OCI-LY7 (cell line): ENCODE measurements around the gene OTUD6A. TPM values are rescaled to one million over a fixed set of nuclear protein-coding genes. Genes with fewer than 3 reads are reported as not detected.

Experiments
- BruUV-seq: library from RNA; stranded (reverse); fragments of 400-500 nt; replicated peaks from 2 replicates; lab custom pipeline; 2021; lab: Mats Ljungman, UMichigan
- CTCF ChIA-PET: fragments of 300-600 bp; sonication (Branson Sonifier 250); formaldehyde crosslinking; loops from one replicate; lab custom pipeline; 2022; ENCODE audit warnings: antibody characterized with exemption; ENCODE audit not compliant: unreplicated experiment; lab: Charles Lee
- POLR2A ChIA-PET: fragments of 300-600 bp; sonication (Branson Sonifier 250); formaldehyde crosslinking; loops from one replicate; lab custom pipeline; 2022; ENCODE audit warnings: antibody characterized with exemption; lab: Charles Lee
- DNase-seq: peaks from one replicate; pipeline ENCODE4 v3.0.0-alpha.2; 2015; ENCODE audit warnings: low spot score
- H2AFZ ChIP-seq: fragments of 200-600 bp; sonication (generic), shearing (Covaris generic); 2 replicates; pipeline ENCODE4 v1.6.1; 2014; ENCODE audit warnings: mild to moderate bottlenecking, antibody characterized with exemption, low read length, moderate library complexity
- H3K27ac ChIP-seq: fragments of 200-600 bp; sonication (generic); 2 replicates; pipeline ENCODE4 v1.5.1; 2014; ENCODE audit warnings: mixed run types, low read depth, mild to moderate bottlenecking, moderate library complexity, low read length, inconsistent platforms; ENCODE audit not compliant: poor library complexity, severe bottlenecking
- H3K36me3 ChIP-seq: fragments of 200-600 bp; sonication (generic); 2 replicates; pipeline ENCODE4 v1.6.1; 2014; ENCODE audit warnings: mild to moderate bottlenecking, antibody characterized with exemption, low read length, moderate library complexity, mixed read lengths; ENCODE audit not compliant: insufficient read depth
- H3K4me1 ChIP-seq: fragments of 200-600 bp; sonication (generic); 2 replicates; pipeline ENCODE4 v1.5.1; 2014; ENCODE audit warnings: mild to moderate bottlenecking, low read length; ENCODE audit not compliant: insufficient read depth, poor library complexity, severe bottlenecking
- H3K4me2 ChIP-seq: fragments of 200-600 bp; sonication (generic); 2 replicates; pipeline ENCODE4 v1.6.1; 2014; ENCODE audit warnings: mild to moderate bottlenecking, low read length
- H3K4me3 ChIP-seq: fragments of 200-600 bp; sonication (generic); 2 replicates; pipeline ENCODE4 v1.5.1; 2014; ENCODE audit warnings: mild to moderate bottlenecking, low read depth, low read length; ENCODE audit not compliant: poor library complexity, severe bottlenecking
- H3K79me2 ChIP-seq: fragments of 200-600 bp; sonication (generic); 2 replicates; pipeline ENCODE4 v1.6.1; 2016; ENCODE audit warnings: low read depth, mild to moderate bottlenecking, low read length, moderate library complexity, mixed read lengths; ENCODE audit not compliant: insufficient read depth
- H3K9me2 ChIP-seq: fragments of 200-600 bp; sonication (generic); 2 replicates; pipeline ENCODE4 v1.6.1; 2016; ENCODE audit warnings: mild to moderate bottlenecking, low read length, mixed read lengths; ENCODE audit not compliant: insufficient read depth
- H3K9me3 ChIP-seq: fragments of 200-600 bp; sonication (generic); 2 replicates; pipeline ENCODE4 v1.6.1; 2014; ENCODE audit warnings: mild to moderate bottlenecking, mixed run types, low read length, mixed read lengths
- H4K20me1 ChIP-seq: fragments of 200-600 bp; sonication (generic); 2 replicates; pipeline ENCODE4 v1.6.1; 2014; ENCODE audit warnings: mild to moderate bottlenecking, antibody characterized with exemption, low read length, moderate library complexity, mixed read lengths; ENCODE audit not compliant: insufficient read depth
- CTCF ChIP-seq: fragments of 200-600 bp; sonication (generic); conservative IDR thresholded peaks from 2 replicates; pipeline ENCODE4 v1.5.1; 2014; ENCODE audit warnings: mild to moderate bottlenecking, antibody characterized with exemption, low read length, moderate library complexity, mixed read lengths
- EZH2phosphoT487 ChIP-seq: fragments of 200-600 bp; sonication (generic); IDR thresholded peaks from 2 replicates; pipeline ENCODE4 v1.6.1; 2018; ENCODE audit warnings: low read depth, borderline replicate concordance, mild to moderate bottlenecking, mixed run types, antibody characterized with exemption, low read length, moderate library complexity, mixed read lengths
- intact Hi-C: fragments of 100-400 bp; cut with micrococcal nuclease; formaldehyde crosslinking; loops from one replicate; pipeline ENCODE4 v1.10.0; 2022; ENCODE audit not compliant: unreplicated experiment
- total RNA-seq, 2 experiments: library from RNA; depleted of rRNA in 1 of 2; stranded (reverse); fragments of >200 nt in 1 of 2; shearing (Covaris generic) in 1 of 2; gene quantifications; 2 replicates each; pipeline ENCODE4 v1.2.3, GENCODE V29; 2014 to 2022

The OTUD6A gene
- total RNA-seq, 2 experiments from 2014 or later: not detected

- Histone ChIP-seq H3K4me3 (no peak overlapping the region), H3K4me1 (no peaks in the 10 kb centered on the region), H3K36me3 (no peaks in the 10 kb centered on the region), H4K20me1 (no peaks in the 10 kb centered on the region), H3K9me3 (no peaks in the 10 kb centered on the region), H3K27ac (no peak overlapping the region), H3K79me2 (no peaks in the 10 kb centered on the region), H3K9me2 (no peaks in the 10 kb centered on the region), H2AFZ (no peak overlapping the region), H3K4me2 (no peak overlapping the region)
- POLR2A ChIA-PET: interaction anchor here (0.6 kb wide), 1 partner anchor 48 kb away, joined by 5 read pairs; no protein-coding TSS in a partner anchor
- CTCF ChIA-PET: no interaction called here
- no peak for DNase-seq
- no peak for TF ChIP-seq EZH2phosphoT487
- TF ChIP-seq CTCF: no peak
- BruUV-seq: no TSS peak
- intact Hi-C loops: no loop called here
These were observed 19.6 kb upstream of the OTUD6A start for GRCh38 chrX:70042399-70043371.

- Histone ChIP-seq H3K9me3 (no peaks in the 10 kb centered on the region), H2AFZ (no peak overlapping the region), H3K79me2 (no peaks in the 10 kb centered on the region), H3K4me2 (no peak overlapping the region), H3K9me2 (no peaks in the 10 kb centered on the region), H4K20me1 (no peaks in the 10 kb centered on the region), H3K4me3 (no peak overlapping the region), H3K4me1 (no peaks in the 10 kb centered on the region), H3K36me3 (no peaks in the 10 kb centered on the region), H3K27ac (no peak overlapping the region)
- DNase-seq: no peak
- ChIA-PET CTCF (no interaction called here), POLR2A (no interaction called here)
- BruUV-seq: no TSS peak
- intact Hi-C loops: no loop called here
- TF ChIP-seq CTCF: no peak
- no peak for TF ChIP-seq EZH2phosphoT487
These were observed 18.6 kb upstream of the OTUD6A start for GRCh38 chrX:70043685-70044084.

- no peaks in the 10 kb centered on the region for H3K36me3 ChIP-seq
- H3K9me2 ChIP-seq: no peaks in the 10 kb centered on the region
- H3K4me1 ChIP-seq: no peaks in the 10 kb centered on the region
- DNase-seq: no peak
- no peak overlapping the region for H3K27ac ChIP-seq
- no peaks in the 10 kb centered on the region for H3K79me2 ChIP-seq
- H4K20me1 ChIP-seq: no peaks in the 10 kb centered on the region
- no peak overlapping the region for H3K4me3 ChIP-seq
- no peak overlapping the region for H2AFZ ChIP-seq
- no peak overlapping the region for H3K4me2 ChIP-seq
- H3K9me3 ChIP-seq: no peaks in the 10 kb centered on the region
- TF ChIP-seq EZH2phosphoT487: no peak
- TF ChIP-seq CTCF: no peak
- intact Hi-C loops: no loop called here
- ChIA-PET CTCF (no interaction called here), POLR2A (no interaction called here)
- BruUV-seq: no TSS peak
These were observed 17.6 kb upstream of the OTUD6A start for GRCh38 chrX:70044541-70045245.
